Spleen (tissue), 7 donors: Measurements from ENCODE around the gene PI4K2A.

ENCODE experiments used
- CTCF ChIP-seq, 11 experiments: fragments of 200-600 bp in 7 of 11; fragments of 450-650 bp in 4 of 11; sonication (generic) in 4 of 11; IDR thresholded peaks in 8 of 11; conservative IDR thresholded peaks in 3 of 11; 1 replicate in 7 of 11; 2 replicates in 4 of 11; pipeline versions ENCODE4 v1.4.0 to v1.8.0; 2016 to 2021; ENCODE audit warnings: antibody characterized with exemption in 11 of 11, inconsistent platforms in 4 of 11, mild to moderate bottlenecking in 1 of 11
- POLR2A ChIP-seq, 3 donors: fragments of 450-650 bp; IDR thresholded peaks; one replicate each; pipeline ENCODE4 v1.5.1; 2017; ENCODE audit warnings: antibody characterized with exemption in 3 of 3, mild to moderate bottlenecking in 1 of 3
- POLR2AphosphoS5 ChIP-seq, 3 donors: sonication (generic); formaldehyde crosslinking; IDR thresholded peaks; one replicate each; pipeline ENCODE4 v1.5.1; 2017; ENCODE audit warnings: antibody characterized with exemption in 3 of 3
- donor health status: DM: no; HTN: no; CAD: no; lungs with moderate emphysema.
- donor health status: DM: no; HTN: no; CAD: no.
- donor health status: DM: no; HTN: no; CAD: no.

- no peak for TF ChIP-seq CTCF (IDR thresholded peaks at IDR 0.05 in 8 of 11, conservative IDR thresholded peaks at IDR 0.05 in 3 of 11)
- TF ChIP-seq POLR2A (IDR thresholded peaks at IDR 0.05), result no peak
- TF ChIP-seq POLR2AphosphoS5 (IDR thresholded peaks at IDR 0.05), result no peak
Measured at GRCh38 chr10:97684866-97685394, 44.5 kb downstream of the PI4K2A start.
